Fibroblast of the aortic adventitia (primary cell): ENCODE data around the gene TACR2. TPM values are rescaled to one million over a fixed set of nuclear protein-coding genes. Genes with fewer than 3 reads are reported as not detected.

Experiments used
- DNase-seq: peaks from one replicate; pipeline ENCODE4 v3.0.0-alpha.2; 2010; ENCODE audit warnings: low read depth
- H3K4me3 ChIP-seq: 2 replicates; pipeline ENCODE4 v1.5.1; 2011; ENCODE audit warnings: low read depth, mild to moderate bottlenecking, control low read depth, low read length, moderate library complexity
- total RNA-seq: library from RNA; depleted of rRNA; stranded (reverse); fragments of >200 nt; gene quantifications from 2 replicates; pipeline ENCODE4 v1.2.3, GENCODE V29; 2012; ENCODE audit warnings: low replicate concordance
- TF ChIP-seq, protein P1 (sequence below): IDR thresholded peaks from 2 replicates; pipeline ENCODE4 v1.5.1; 2011; ENCODE audit warnings: mild to moderate bottlenecking, low read length, control low read depth, inconsistent platforms; ENCODE audit not compliant: insufficient read depth

The TACR2 gene
- total RNA-seq, 1 donor: 0.18 TPM

GRCh38 chr10:69360485-69361302 lies 56.0 kb downstream of the TACR2 start:
- no peak overlapping the region for H3K4me3 ChIP-seq
- peak; percentile 93 for DNase-seq
- TF ChIP-seq, protein P1, sequence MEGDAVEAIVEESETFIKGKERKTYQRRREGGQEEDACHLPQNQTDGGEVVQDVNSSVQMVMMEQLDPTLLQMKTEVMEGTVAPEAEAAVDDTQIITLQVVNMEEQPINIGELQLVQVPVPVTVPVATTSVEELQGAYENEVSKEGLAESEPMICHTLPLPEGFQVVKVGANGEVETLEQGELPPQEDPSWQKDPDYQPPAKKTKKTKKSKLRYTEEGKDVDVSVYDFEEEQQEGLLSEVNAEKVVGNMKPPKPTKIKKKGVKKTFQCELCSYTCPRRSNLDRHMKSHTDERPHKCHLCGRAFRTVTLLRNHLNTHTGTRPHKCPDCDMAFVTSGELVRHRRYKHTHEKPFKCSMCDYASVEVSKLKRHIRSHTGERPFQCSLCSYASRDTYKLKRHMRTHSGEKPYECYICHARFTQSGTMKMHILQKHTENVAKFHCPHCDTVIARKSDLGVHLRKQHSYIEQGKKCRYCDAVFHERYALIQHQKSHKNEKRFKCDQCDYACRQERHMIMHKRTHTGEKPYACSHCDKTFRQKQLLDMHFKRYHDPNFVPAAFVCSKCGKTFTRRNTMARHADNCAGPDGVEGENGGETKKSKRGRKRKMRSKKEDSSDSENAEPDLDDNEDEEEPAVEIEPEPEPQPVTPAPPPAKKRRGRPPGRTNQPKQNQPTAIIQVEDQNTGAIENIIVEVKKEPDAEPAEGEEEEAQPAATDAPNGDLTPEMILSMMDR: no peak

DNA sequence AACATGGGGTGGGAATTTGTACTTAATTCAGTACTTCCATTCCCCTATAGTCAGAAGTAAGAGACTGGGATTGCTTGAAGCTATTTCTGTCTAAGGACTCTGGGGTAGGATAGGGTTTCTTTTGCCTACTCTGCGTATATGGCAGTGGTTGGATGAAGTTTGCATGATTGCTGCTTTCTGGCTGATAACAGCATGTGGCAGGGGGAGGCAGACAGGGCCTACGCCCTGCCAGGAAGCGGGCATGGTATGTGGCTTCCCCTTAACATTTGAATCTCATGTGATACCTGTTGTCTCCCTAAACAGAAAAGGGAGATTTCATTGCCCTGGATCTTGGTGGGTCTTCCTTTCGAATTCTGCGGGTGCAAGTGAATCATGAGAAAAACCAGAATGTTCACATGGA lies 57.1 kb downstream of the TACR2 start:
- no peak overlapping the region for H3K4me3 ChIP-seq
- TF ChIP-seq, protein P1: no peak

GRCh38 chr10:69359148-69359547 lies 57.6 kb downstream of the TACR2 start:
- no peak overlapping the region for H3K4me3 ChIP-seq
- no peak for DNase-seq
- TF ChIP-seq, protein P1: no peak

More for the DNA sequence above, 57.1 kb downstream of the TACR2 start:
- no peak for DNase-seq

DNA sequence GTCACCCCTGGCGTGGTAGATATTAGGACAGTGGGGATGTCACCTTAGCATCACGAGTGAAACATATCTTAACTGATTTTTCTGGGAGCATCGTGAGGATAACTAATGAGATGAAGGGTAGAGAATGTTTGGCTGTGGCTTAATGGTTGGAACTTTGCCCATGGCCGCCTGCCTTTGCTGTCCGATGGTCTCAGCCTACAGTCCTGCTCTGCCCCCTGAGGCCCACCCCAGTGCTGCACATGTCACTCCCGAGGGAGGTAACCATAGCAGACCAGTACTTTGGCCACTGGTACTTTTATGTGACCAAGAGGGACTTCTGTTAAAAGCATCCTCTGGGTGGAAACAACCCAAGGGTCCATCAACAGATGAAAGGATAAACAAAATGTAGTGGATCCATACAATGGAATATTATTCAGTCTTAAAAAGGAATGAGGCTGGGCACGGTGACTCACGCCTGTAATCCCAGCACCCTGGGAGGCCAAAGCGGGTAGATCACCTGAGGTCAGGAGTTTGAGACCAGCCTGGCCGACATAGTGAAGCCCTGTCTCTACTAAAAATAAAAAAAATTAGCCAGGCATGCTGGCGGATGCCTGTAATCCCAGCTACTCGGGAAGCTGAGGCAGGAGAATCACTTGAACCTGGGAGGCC lies 58.4 kb downstream of the TACR2 start:
- DNase-seq: no peak
- no peak overlapping the region for H3K4me3 ChIP-seq
- TF ChIP-seq, protein P1: no peak

DNA sequence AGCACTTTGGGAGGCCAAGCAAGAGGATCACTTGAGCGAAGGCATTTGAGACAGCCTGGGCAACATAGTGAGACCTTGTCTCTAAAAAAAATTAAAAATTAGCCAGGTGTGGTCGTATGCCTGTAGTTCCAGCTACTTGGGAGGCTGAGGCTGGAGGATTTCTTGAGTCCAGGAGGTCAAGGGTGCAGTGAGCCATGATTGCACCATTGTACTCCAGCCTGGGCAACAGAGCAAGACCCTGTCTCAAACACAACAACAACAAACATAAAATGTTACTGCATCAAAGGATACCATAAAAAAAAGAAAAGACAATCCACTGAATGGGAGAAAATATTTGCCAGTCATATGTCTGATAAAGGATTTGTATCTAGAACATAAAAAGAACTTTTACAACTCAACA lies 60.5 kb downstream of the TACR2 start:
- H3K4me3 ChIP-seq: no peak overlapping the region
- TF ChIP-seq, protein P1: no peak

DNA sequence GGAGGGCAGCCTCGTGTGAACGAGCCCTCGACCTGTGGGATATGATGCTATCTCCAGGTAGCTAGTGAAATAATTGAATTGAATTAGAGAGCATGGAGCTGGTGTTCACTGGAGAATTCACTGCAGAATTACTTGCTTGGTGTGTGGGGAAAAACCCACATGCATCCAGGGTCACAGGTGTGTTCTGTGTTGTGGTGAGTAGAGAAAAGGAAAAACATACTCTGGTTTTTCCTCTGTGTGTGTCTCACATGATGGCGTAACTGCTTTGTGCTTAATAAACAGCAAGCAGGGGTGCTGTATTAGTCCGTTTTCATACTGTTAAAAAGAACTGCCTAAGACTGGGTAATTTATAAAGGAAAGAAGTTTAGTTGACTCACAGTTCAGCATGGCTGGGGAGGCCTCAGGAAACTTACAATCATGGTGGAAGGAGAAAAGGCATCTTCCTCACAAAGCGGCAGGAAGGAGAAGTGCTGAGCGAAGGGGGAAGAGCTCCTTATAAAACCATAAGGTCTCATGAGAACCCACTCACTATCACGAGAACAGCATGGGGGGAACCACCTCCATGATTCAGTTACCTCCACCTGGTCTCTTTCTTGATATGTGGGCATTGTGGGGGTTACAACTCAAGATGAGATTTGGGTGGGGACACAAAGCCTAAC lies 62.6 kb downstream of the TACR2 start:
- TF ChIP-seq, protein P1: no peak
- H3K4me3 ChIP-seq: no peak overlapping the region
- DNase-seq: no peak

More for the DNA sequence above, 60.5 kb downstream of the TACR2 start:
- DNase-seq: no peak

Other genes starting within 250 kb of the TACR2 start
- gene SUPV3L1, start 236.7 kb downstream of the TACR2 start, total RNA-seq: 31.0 and 67.4 TPM in 2 replicates
- 0.09 and 0.16 TPM in 2 replicates for gene HKDC1, start 196.6 kb downstream of the TACR2 start, total RNA-seq
- gene HK1, start 138.4 kb downstream of the TACR2 start, total RNA-seq: 84.1 and 98.2 TPM in 2 replicates
- 0.27 and 1.2 TPM in 2 replicates for gene TSPAN15, start 34.5 kb upstream of the TACR2 start, total RNA-seq
- not detected in 2 replicates for gene NEUROG3, start 156.5 kb upstream of the TACR2 start, total RNA-seq
- gene FAM241B, start 213.3 kb upstream of the TACR2 start, total RNA-seq: not detected in 2 replicates